ENCODE measurements around the gene AHNAK2. TPM values are rescaled to one million over a fixed set of nuclear protein-coding genes. Genes with fewer than 3 reads are reported as not detected.

Gene AHNAK2
- total RNA-seq, 1 experiment from 2014 or later, result 223 TPM

GRCh38 chr14:104913435-104913834 is 64.7 kb downstream of the AHNAK2 start:
- Histone ChIP-seq H3K9me3 (ENCODE audit: control insufficient read depth, insufficient read depth, low read depth, low read length) (no peaks in the 10 kb centered on the region; the same call in 1 of the 2 replicates), H3K36me3 (ENCODE audit: control insufficient read depth, insufficient read depth, low read length) (no peaks in the 10 kb centered on the region), H3K4me3 (ENCODE audit: low read depth in 2 of 2, low read length in 2 of 2) (no peak overlapping the region), H3K27me3 (ENCODE audit: control insufficient read depth, insufficient read depth, low read length) (no peaks in the 10 kb centered on the region), H3K4me1 (ENCODE audit: control insufficient read depth, insufficient read depth, low read length) (no peaks in the 10 kb centered on the region), H3K27ac (ENCODE audit: low read length) (no peak overlapping the region)
- in situ Hi-C loops (cut with HindIII; ENCODE audit: low pct_unique_long_range_greater_than_20kb, low sequenced_read_pairs) (no loop called here), intact Hi-C loops (cut with micrococcal nuclease; ENCODE audit: unreplicated experiment) (no loop called here)
- BruUV-seq (replicated peaks), result no TSS peak
- DNase-seq (ENCODE audit: low read depth, low spot score) (no peak), ATAC-seq (no peak)
- POLR2A ChIA-PET, result no interaction called here
- TF ChIP-seq, protein P1, sequence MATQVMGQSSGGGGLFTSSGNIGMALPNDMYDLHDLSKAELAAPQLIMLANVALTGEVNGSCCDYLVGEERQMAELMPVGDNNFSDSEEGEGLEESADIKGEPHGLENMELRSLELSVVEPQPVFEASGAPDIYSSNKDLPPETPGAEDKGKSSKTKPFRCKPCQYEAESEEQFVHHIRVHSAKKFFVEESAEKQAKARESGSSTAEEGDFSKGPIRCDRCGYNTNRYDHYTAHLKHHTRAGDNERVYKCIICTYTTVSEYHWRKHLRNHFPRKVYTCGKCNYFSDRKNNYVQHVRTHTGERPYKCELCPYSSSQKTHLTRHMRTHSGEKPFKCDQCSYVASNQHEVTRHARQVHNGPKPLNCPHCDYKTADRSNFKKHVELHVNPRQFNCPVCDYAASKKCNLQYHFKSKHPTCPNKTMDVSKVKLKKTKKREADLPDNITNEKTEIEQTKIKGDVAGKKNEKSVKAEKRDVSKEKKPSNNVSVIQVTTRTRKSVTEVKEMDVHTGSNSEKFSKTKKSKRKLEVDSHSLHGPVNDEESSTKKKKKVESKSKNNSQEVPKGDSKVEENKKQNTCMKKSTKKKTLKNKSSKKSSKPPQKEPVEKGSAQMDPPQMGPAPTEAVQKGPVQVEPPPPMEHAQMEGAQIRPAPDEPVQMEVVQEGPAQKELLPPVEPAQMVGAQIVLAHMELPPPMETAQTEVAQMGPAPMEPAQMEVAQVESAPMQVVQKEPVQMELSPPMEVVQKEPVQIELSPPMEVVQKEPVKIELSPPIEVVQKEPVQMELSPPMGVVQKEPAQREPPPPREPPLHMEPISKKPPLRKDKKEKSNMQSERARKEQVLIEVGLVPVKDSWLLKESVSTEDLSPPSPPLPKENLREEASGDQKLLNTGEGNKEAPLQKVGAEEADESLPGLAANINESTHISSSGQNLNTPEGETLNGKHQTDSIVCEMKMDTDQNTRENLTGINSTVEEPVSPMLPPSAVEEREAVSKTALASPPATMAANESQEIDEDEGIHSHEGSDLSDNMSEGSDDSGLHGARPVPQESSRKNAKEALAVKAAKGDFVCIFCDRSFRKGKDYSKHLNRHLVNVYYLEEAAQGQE (IDR thresholded peaks at IDR 0.05; ENCODE audit: insufficient read depth in 1 of 2, low read depth in 2 of 2, low read length in 1 of 2), result no peak
- TF ChIP-seq CTCF (IDR thresholded peaks at IDR 0.05), result no peak
- TF ChIP-seq SIN3A (IDR thresholded peaks at IDR 0.05; ENCODE audit: borderline replicate concordance, insufficient read depth, low read depth, low read length), result no peak
- no peak for TF ChIP-seq TCF7L2 (IDR thresholded peaks at IDR 0.05; ENCODE audit: low read depth, low read length)
- TF ChIP-seq POLR2AphosphoS5 (IDR thresholded peaks at IDR 0.05; ENCODE audit: low read depth, low read length), result no peak
- CTCF ChIA-PET, result no interaction called here

- Histone ChIP-seq H3K27ac (ENCODE audit: low read length) (no peak overlapping the region), H3K4me1 (ENCODE audit: control insufficient read depth, insufficient read depth, low read length) (no peaks in the 10 kb centered on the region), H3K4me3 (ENCODE audit: low read depth in 2 of 2, low read length in 2 of 2) (no peak overlapping the region), H3K27me3 (ENCODE audit: control insufficient read depth, insufficient read depth, low read length) (no peaks in the 10 kb centered on the region), H3K9me3 (ENCODE audit: control insufficient read depth, insufficient read depth, low read depth, low read length) (no peaks in the 10 kb centered on the region; the same call in 1 of the 2 replicates), H3K36me3 (ENCODE audit: control insufficient read depth, insufficient read depth, low read length) (no peaks in the 10 kb centered on the region)
- POLR2A ChIA-PET, result no interaction called here
- TF ChIP-seq, protein P1 (IDR thresholded peaks at IDR 0.05; ENCODE audit: insufficient read depth in 1 of 2, low read depth in 2 of 2, low read length in 1 of 2), result no peak
- no TSS peak for BruUV-seq (replicated peaks)
- intact Hi-C loops (cut with micrococcal nuclease; ENCODE audit: unreplicated experiment), result no loop called here
- ATAC-seq, result no peak
- no peak for DNase-seq (ENCODE audit: low read depth, low spot score)
- in situ Hi-C loops (cut with HindIII; ENCODE audit: low pct_unique_long_range_greater_than_20kb, low sequenced_read_pairs), result no loop called here
- CTCF ChIA-PET, result no interaction called here
These were observed 66.1 kb downstream of the AHNAK2 start for GRCh38 chr14:104912053-104912452.
